ENCODE results near the gene PSMD5.

The PSMD5 gene

GRCh38 chr9:120768247-120768646 lies 74.5 kb downstream of the PSMD5 start:
- DNase-seq (ENCODE audit: low read depth), result no peak
- H3K4me3 ChIP-seq (ENCODE audit: low read depth, low read length), result no peak overlapping the region
- TF ChIP-seq, protein P1, sequence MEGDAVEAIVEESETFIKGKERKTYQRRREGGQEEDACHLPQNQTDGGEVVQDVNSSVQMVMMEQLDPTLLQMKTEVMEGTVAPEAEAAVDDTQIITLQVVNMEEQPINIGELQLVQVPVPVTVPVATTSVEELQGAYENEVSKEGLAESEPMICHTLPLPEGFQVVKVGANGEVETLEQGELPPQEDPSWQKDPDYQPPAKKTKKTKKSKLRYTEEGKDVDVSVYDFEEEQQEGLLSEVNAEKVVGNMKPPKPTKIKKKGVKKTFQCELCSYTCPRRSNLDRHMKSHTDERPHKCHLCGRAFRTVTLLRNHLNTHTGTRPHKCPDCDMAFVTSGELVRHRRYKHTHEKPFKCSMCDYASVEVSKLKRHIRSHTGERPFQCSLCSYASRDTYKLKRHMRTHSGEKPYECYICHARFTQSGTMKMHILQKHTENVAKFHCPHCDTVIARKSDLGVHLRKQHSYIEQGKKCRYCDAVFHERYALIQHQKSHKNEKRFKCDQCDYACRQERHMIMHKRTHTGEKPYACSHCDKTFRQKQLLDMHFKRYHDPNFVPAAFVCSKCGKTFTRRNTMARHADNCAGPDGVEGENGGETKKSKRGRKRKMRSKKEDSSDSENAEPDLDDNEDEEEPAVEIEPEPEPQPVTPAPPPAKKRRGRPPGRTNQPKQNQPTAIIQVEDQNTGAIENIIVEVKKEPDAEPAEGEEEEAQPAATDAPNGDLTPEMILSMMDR (IDR thresholded peaks at IDR 0.05; ENCODE audit: insufficient read depth, low read depth, low read length, missing control alignments), result no peak

- TF ChIP-seq, protein P1 (IDR thresholded peaks at IDR 0.05; ENCODE audit: insufficient read depth, low read depth, low read length, missing control alignments), result no peak
- DNase-seq (ENCODE audit: low read depth), result no peak
- no peak overlapping the region for H3K4me3 ChIP-seq (ENCODE audit: low read depth, low read length)
Measured at GRCh38 chr9:120767451-120767850, 75.3 kb downstream of the PSMD5 start.
